HEK293 (cell line): ENCODE results near the gene STARD8.

Source experiments
- GLIS2 ChIP-seq: fragments of 450-650 bp; formaldehyde crosslinking; IDR thresholded peaks from 2 replicates; pipeline ENCODE4 v1.5.1; 2016; ENCODE audit warnings: missing biosample characterization, missing genetic modification characterization
- HOXA7 ChIP-seq: sonication (generic); formaldehyde crosslinking; IDR thresholded peaks from 2 replicates; pipeline ENCODE4 v1.8.1; 2022; ENCODE audit warnings: missing genetic modification reagents, borderline replicate concordance
- KLF7 ChIP-seq: fragments of 450-650 bp; formaldehyde crosslinking; IDR thresholded peaks from 2 replicates; pipeline ENCODE4 v1.5.1; 2016; ENCODE audit warnings: missing biosample characterization, missing genetic modification characterization, borderline replicate concordance
- OSR2 ChIP-seq: fragments of 450-650 bp; formaldehyde crosslinking; IDR thresholded peaks from 2 replicates; pipeline ENCODE4 v1.5.1; 2016; ENCODE audit warnings: missing biosample characterization, missing genetic modification characterization
- SALL2 ChIP-seq: fragments of 450-650 bp; formaldehyde crosslinking; IDR thresholded peaks from 2 replicates; pipeline ENCODE4 v1.5.0; 2017; ENCODE audit warnings: missing biosample characterization, mild to moderate bottlenecking, missing genetic modification characterization, borderline replicate concordance
- TCF7L2 ChIP-seq: IDR thresholded peaks from 2 replicates; pipeline ENCODE4 v1.6.1; 2011; ENCODE audit warnings: low read depth, mild to moderate bottlenecking, inconsistent platforms, low read length, moderate library complexity, borderline replicate concordance
- ZBTB48 ChIP-seq: fragments of 450-650 bp; formaldehyde crosslinking; IDR thresholded peaks from 2 replicates; pipeline ENCODE4 v1.5.1; 2016; ENCODE audit warnings: missing biosample characterization, missing genetic modification characterization
- ZBTB8A ChIP-seq: fragments of 450-650 bp; formaldehyde crosslinking; IDR thresholded peaks from 2 replicates; pipeline ENCODE4 v1.5.1; 2016; ENCODE audit warnings: missing biosample characterization, missing genetic modification characterization
- ZIC2 ChIP-seq: fragments of 450-650 bp; formaldehyde crosslinking; IDR thresholded peaks from 2 replicates; pipeline ENCODE4 v1.5.1; 2016; ENCODE audit warnings: missing biosample characterization, missing genetic modification characterization
- ZNF112 ChIP-seq: fragments of 450-650 bp; formaldehyde crosslinking; IDR thresholded peaks from 2 replicates; pipeline ENCODE4 v1.5.0; 2017; ENCODE audit warnings: missing biosample characterization, missing genetic modification characterization
- ZNF114 ChIP-seq: fragments of 450-650 bp; formaldehyde crosslinking; IDR thresholded peaks from 2 replicates; pipeline ENCODE4 v1.5.0; 2017; ENCODE audit warnings: missing biosample characterization, missing genetic modification characterization
- ZNF121 ChIP-seq: fragments of 450-650 bp; formaldehyde crosslinking; IDR thresholded peaks from 2 replicates; pipeline ENCODE4 v1.5.1; 2016; ENCODE audit warnings: missing biosample characterization, missing genetic modification characterization
- ZNF16 ChIP-seq: fragments of 450-650 bp; formaldehyde crosslinking; IDR thresholded peaks from 2 replicates; pipeline ENCODE4 v1.5.1; 2016; ENCODE audit warnings: low read depth, missing biosample characterization, missing genetic modification characterization
- ZNF169 ChIP-seq: fragments of 450-650 bp; formaldehyde crosslinking; IDR thresholded peaks from 2 replicates; pipeline ENCODE4 v1.5.1; 2016; ENCODE audit warnings: missing biosample characterization, missing genetic modification characterization
- ZNF184 ChIP-seq: fragments of 450-650 bp; IDR thresholded peaks from 2 replicates; pipeline ENCODE4 v1.5.1; 2018; ENCODE audit warnings: missing biosample characterization, mild to moderate bottlenecking, missing genetic modification characterization
- ZNF2 ChIP-seq: fragments of 450-650 bp; formaldehyde crosslinking; IDR thresholded peaks from 2 replicates; pipeline ENCODE4 v1.5.1; 2016; ENCODE audit warnings: missing biosample characterization, missing genetic modification characterization
- ZNF239 ChIP-seq: fragments of 450-650 bp; formaldehyde crosslinking; IDR thresholded peaks from 2 replicates; pipeline ENCODE4 v1.5.1; 2016; ENCODE audit warnings: missing biosample characterization, missing genetic modification characterization
- ZNF521 ChIP-seq: fragments of 450-650 bp; formaldehyde crosslinking; IDR thresholded peaks from 2 replicates; pipeline ENCODE4 v1.5.1; 2017; ENCODE audit warnings: missing biosample characterization, mild to moderate bottlenecking, missing genetic modification characterization
- ZNF596 ChIP-seq: fragments of 450-650 bp; IDR thresholded peaks from 2 replicates; pipeline ENCODE4 v1.5.0; 2018; ENCODE audit warnings: missing biosample characterization, mild to moderate bottlenecking, missing genetic modification characterization, moderate library complexity
- ZNF629 ChIP-seq: fragments of 450-650 bp; formaldehyde crosslinking; IDR thresholded peaks from 2 replicates; pipeline ENCODE4 v1.5.1; 2017; ENCODE audit warnings: missing biosample characterization, missing genetic modification characterization
- ZSCAN23 ChIP-seq: fragments of 450-650 bp; formaldehyde crosslinking; IDR thresholded peaks from 2 replicates; pipeline ENCODE4 v1.5.1; 2016; ENCODE audit warnings: missing biosample characterization, missing genetic modification characterization
- TF ChIP-seq, protein P1 (sequence below): fragments of 450-650 bp; formaldehyde crosslinking; IDR thresholded peaks from 2 replicates; pipeline ENCODE4 v1.5.1; 2016; ENCODE audit warnings: missing biosample characterization, missing genetic modification characterization
- TF ChIP-seq, protein P2 (sequence below): fragments of 450-650 bp; formaldehyde crosslinking; IDR thresholded peaks from 2 replicates; pipeline ENCODE4 v1.5.1; 2016; ENCODE audit warnings: missing biosample characterization, missing genetic modification characterization
- TF ChIP-seq, protein P3 (sequence below): fragments of 450-650 bp; formaldehyde crosslinking; IDR thresholded peaks from 2 replicates; pipeline ENCODE4 v1.5.1; 2016; ENCODE audit warnings: missing biosample characterization, missing genetic modification characterization, borderline replicate concordance
- TF ChIP-seq, protein P4 (sequence below): fragments of 450-650 bp; formaldehyde crosslinking; IDR thresholded peaks from 2 replicates; pipeline ENCODE4 v1.5.1; 2016; ENCODE audit warnings: missing biosample characterization, missing genetic modification characterization
- TF ChIP-seq, protein P5 (sequence below): fragments of 450-650 bp; formaldehyde crosslinking; IDR thresholded peaks from 2 replicates; pipeline ENCODE4 v1.5.0; 2017; ENCODE audit warnings: missing biosample characterization, missing genetic modification characterization, borderline replicate concordance
- TF ChIP-seq, protein P6 (sequence below): fragments of 450-650 bp; formaldehyde crosslinking; IDR thresholded peaks from 2 replicates; pipeline ENCODE4 v1.5.1; 2016; ENCODE audit warnings: missing biosample characterization, missing genetic modification characterization

Gene STARD8

DNA sequence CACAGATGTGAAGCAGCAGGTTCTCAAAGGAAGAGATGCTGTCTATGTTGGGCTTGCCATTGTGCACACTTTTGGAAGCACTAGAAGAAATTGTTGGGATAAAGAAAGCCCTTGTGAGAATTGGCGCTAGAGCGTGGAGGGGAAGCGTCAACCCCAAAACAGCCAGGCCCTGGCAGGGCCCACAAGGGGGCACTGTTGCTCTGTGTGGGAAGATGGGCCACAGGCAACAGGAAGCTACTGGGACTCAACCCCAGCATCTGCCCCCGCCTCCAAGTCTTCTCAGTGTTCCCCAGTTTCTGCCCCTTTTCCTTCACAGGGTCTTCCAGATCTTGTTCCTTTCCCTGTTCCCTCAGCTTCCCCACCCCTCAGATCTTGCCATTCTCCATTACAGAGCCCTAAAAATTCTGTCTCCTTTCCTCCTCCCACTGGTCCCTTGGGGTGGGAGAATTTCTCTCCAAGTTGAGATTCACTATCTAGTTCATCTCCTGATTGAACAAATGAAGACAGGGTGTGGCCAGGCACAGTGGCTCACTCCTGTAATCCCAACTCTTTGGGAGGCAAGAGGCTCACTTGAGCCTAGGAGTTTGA, 85.5 kb downstream of the STARD8 start (continued):
- TF ChIP-seq, protein P1, sequence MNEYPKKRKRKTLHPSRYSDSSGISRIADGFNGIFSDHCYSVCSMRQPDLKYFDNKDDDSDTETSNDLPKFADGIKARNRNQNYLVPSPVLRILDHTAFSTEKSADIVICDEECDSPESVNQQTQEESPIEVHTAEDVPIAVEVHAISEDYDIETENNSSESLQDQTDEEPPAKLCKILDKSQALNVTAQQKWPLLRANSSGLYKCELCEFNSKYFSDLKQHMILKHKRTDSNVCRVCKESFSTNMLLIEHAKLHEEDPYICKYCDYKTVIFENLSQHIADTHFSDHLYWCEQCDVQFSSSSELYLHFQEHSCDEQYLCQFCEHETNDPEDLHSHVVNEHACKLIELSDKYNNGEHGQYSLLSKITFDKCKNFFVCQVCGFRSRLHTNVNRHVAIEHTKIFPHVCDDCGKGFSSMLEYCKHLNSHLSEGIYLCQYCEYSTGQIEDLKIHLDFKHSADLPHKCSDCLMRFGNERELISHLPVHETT (tag by site-specific recombination) = no peak
- TF ChIP-seq GLIS2 (tag by site-specific recombination) (0 out of 2 replicates have a peak, but pooled peaks have one; percentile 13), ZNF114 (tag by site-specific recombination) (no peak), ZNF112 (tag by site-specific recombination) (no peak), ZNF596 (no peak), ZNF169 (tag by site-specific recombination) (no peak), SALL2 (no peak), ZNF521 (no peak), ZBTB8A (no peak), OSR2 (tag by site-specific recombination) (no peak), ZNF16 (tag by site-specific recombination) (no peak), ZNF629 (no peak), ZNF2 (tag by site-specific recombination) (no peak), ZNF121 (tag by site-specific recombination) (no peak), ZSCAN23 (tag by site-specific recombination) (no peak), ZNF239 (tag by site-specific recombination) (no peak), TCF7L2 (no peak), ZIC2 (tag by site-specific recombination) (no peak), ZNF184 (tag by site-specific recombination) (no peak), HOXA7 (no peak), ZBTB48 (tag by site-specific recombination) (no peak), KLF7 (no peak)
- TF ChIP-seq, protein P2, sequence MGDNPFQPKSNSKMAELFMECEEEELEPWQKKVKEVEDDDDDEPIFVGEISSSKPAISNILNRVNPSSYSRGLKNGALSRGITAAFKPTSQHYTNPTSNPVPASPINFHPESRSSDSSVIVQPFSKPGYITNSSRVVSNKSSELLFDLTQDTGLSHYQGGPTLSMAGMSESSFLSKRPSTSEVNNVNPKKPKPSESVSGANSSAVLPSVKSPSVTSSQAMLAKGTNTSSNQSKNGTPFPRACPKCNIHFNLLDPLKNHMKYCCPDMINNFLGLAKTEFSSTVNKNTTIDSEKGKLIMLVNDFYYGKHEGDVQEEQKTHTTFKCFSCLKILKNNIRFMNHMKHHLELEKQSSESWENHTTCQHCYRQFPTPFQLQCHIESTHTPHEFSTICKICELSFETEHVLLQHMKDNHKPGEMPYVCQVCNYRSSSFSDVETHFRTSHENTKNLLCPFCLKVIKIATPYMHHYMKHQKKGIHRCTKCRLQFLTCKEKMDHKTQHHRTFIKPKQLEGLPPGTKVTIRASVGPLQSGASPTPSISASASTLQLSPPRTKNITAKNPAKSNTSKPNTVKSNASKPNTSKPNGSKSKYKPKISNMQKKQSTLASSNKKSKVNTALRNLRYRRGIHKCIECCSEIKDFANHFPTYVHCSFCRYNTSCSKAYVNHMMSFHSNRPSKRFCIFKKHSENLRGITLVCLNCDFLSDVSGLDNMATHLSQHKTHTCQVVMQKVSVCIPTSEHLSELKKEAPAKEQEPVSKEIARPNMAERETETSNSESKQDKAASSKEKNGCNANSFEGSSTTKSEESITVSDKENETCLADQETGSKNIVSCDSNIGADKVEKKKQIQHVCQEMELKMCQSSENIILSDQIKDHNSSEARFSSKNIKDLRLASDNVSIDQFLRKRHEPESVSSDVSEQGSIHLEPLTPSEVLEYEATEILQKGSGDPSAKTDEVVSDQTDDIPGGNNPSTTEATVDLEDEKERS (tag by site-specific recombination) = no peak
- TF ChIP-seq, protein P3, sequence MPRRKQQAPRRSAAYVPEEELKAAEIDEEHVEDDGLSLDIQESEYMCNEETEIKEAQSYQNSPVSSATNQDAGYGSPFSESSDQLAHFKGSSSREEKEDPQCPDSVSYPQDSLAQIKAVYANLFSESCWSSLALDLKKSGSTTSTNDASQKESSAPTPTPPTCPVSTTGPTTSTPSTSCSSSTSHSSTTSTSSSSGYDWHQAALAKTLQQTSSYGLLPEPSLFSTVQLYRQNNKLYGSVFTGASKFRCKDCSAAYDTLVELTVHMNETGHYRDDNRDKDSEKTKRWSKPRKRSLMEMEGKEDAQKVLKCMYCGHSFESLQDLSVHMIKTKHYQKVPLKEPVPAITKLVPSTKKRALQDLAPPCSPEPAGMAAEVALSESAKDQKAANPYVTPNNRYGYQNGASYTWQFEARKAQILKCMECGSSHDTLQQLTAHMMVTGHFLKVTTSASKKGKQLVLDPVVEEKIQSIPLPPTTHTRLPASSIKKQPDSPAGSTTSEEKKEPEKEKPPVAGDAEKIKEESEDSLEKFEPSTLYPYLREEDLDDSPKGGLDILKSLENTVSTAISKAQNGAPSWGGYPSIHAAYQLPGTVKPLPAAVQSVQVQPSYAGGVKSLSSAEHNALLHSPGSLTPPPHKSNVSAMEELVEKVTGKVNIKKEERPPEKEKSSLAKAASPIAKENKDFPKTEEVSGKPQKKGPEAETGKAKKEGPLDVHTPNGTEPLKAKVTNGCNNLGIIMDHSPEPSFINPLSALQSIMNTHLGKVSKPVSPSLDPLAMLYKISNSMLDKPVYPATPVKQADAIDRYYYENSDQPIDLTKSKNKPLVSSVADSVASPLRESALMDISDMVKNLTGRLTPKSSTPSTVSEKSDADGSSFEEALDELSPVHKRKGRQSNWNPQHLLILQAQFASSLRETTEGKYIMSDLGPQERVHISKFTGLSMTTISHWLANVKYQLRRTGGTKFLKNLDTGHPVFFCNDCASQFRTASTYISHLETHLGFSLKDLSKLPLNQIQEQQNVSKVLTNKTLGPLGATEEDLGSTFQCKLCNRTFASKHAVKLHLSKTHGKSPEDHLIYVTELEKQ (tag by site-specific recombination) = no peak
- TF ChIP-seq, protein P4, sequence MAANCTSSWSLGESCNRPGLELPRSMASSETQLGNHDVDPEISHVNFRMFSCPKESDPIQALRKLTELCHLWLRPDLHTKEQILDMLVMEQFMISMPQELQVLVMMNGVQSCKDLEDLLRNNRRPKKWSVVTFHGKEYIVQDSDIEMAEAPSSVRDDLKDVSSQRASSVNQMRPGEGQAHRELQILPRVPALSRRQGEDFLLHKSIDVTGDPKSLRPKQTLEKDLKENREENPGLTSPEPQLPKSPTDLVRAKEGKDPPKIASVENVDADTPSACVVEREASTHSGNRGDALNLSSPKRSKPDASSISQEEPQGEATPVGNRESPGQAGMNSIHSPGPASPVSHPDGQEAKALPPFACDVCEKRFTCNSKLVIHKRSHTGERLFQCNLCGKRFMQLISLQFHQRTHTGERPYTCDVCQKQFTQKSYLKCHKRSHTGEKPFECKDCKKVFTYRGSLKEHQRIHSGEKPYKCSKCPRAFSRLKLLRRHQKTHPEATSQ (tag by site-specific recombination) = peak; percentile 26; the same call in 1 of the 2 replicates
- TF ChIP-seq, protein P5, sequence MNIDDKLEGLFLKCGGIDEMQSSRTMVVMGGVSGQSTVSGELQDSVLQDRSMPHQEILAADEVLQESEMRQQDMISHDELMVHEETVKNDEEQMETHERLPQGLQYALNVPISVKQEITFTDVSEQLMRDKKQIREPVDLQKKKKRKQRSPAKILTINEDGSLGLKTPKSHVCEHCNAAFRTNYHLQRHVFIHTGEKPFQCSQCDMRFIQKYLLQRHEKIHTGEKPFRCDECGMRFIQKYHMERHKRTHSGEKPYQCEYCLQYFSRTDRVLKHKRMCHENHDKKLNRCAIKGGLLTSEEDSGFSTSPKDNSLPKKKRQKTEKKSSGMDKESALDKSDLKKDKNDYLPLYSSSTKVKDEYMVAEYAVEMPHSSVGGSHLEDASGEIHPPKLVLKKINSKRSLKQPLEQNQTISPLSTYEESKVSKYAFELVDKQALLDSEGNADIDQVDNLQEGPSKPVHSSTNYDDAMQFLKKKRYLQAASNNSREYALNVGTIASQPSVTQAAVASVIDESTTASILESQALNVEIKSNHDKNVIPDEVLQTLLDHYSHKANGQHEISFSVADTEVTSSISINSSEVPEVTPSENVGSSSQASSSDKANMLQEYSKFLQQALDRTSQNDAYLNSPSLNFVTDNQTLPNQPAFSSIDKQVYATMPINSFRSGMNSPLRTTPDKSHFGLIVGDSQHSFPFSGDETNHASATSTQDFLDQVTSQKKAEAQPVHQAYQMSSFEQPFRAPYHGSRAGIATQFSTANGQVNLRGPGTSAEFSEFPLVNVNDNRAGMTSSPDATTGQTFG (tag by site-specific recombination) = no peak
- TF ChIP-seq, protein P6, sequence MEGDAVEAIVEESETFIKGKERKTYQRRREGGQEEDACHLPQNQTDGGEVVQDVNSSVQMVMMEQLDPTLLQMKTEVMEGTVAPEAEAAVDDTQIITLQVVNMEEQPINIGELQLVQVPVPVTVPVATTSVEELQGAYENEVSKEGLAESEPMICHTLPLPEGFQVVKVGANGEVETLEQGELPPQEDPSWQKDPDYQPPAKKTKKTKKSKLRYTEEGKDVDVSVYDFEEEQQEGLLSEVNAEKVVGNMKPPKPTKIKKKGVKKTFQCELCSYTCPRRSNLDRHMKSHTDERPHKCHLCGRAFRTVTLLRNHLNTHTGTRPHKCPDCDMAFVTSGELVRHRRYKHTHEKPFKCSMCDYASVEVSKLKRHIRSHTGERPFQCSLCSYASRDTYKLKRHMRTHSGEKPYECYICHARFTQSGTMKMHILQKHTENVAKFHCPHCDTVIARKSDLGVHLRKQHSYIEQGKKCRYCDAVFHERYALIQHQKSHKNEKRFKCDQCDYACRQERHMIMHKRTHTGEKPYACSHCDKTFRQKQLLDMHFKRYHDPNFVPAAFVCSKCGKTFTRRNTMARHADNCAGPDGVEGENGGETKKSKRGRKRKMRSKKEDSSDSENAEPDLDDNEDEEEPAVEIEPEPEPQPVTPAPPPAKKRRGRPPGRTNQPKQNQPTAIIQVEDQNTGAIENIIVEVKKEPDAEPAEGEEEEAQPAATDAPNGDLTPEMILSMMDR (tag by site-specific recombination) = peak; percentile 83
